ENCODE measurements around the gene CSTB. TPM values are rescaled to one million over a fixed set of nuclear protein-coding genes. Genes with fewer than 3 reads are reported as not detected.

CSTB gene
- total and polyA plus RNA-seq, 2 donors (not counting 1 experiment from before 2014, with no cell fraction given), result 14.0 to 28.3 TPM

DNA sequence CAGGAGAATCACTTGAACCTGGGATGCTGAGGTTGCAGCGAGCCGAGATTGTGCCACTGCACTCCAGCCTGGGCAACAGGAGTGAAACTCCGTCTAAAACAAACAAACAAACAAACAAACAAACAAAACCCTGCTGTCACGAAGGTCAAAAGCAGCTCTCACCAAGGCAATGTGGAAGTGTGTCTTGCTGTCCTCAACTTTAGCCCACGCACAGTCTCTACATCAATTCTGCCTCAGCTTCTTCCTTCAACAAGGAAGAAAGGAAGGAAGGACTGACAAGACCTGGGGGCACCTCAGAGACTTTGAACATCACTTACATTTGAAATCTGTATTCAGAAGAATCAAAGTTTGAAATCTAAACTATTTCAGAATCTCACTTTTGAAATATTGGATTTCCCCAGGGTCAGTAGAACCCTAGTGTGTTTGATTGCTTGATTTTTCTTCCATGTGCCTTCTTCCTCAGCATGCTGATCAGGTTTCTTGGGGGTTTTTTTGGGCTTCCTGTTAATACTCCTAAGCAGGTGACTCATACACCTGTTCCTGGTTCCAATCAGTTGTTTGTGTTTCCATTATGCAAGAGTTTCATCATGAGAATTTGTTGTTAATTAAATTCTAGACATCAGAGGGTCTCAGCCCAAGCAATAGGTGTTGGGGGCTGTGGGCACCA, 6.5 kb upstream of the CSTB start:
- DNase-seq (no peak), ATAC-seq (ENCODE audit: low read depth) (no peak)
- Histone ChIP-seq H3K4me3 (ENCODE audit: control extremely low read depth in 1 of 5, extremely low read depth in 1 of 5, insufficient read depth in 1 of 5, low read depth in 2 of 5, low read length in 4 of 5) (no peak overlapping the region), H3K27me3 (replicated peaks in 1 of 4; ENCODE audit: control extremely low read depth in 1 of 4, control insufficient read depth in 3 of 4, insufficient read depth in 4 of 4, low read length in 3 of 4) (no peaks in the 10 kb centered on the region), H4K20me1 (ENCODE audit: control insufficient read depth, insufficient read depth, low read length, poor library complexity, severe bottlenecking) (no peaks in the 10 kb centered on the region), H3K79me2 (ENCODE audit: control insufficient read depth, insufficient read depth, low read length) (no peaks in the 10 kb centered on the region), H3K9me3 (ENCODE audit: control extremely low read depth in 1 of 3, control insufficient read depth in 2 of 3, insufficient read depth in 1 of 3, low read length in 2 of 3) (no peaks in the 10 kb centered on the region), H3K27ac (ENCODE audit: low read length in 2 of 2) (no peak overlapping the region), H3K36me3 (replicated peaks in 1 of 2; ENCODE audit: control extremely low read depth in 1 of 2, control insufficient read depth in 1 of 2, extremely low read depth in 1 of 2, insufficient read depth in 2 of 2, low read length in 1 of 2) (no peaks in the 10 kb centered on the region), H3K4me2 (replicated peaks; ENCODE audit: low read depth, low read length, poor library complexity, severe bottlenecking) (no peak overlapping the region), H3K4me1 (ENCODE audit: control insufficient read depth in 2 of 2, insufficient read depth in 2 of 2, low read length in 2 of 2) (peaks cover 3 to 6% of the 10 kb centered on the region in 2 donors), H3K9ac (ENCODE audit: low read length) (no peak overlapping the region), H2AFZ (ENCODE audit: insufficient read depth, low read depth, low read length, poor library complexity, severe bottlenecking) (no peak overlapping the region)
- intact Hi-C loops (cut with micrococcal nuclease), result no loop called here
- H3K4me1 Mint-ChIP-seq, result peaks cover 6% of the 10 kb centered on the region
- POLR2A ChIA-PET, result no interaction called here
- CTCF ChIA-PET, result no interaction called here
- TF ChIP-seq, protein P1, sequence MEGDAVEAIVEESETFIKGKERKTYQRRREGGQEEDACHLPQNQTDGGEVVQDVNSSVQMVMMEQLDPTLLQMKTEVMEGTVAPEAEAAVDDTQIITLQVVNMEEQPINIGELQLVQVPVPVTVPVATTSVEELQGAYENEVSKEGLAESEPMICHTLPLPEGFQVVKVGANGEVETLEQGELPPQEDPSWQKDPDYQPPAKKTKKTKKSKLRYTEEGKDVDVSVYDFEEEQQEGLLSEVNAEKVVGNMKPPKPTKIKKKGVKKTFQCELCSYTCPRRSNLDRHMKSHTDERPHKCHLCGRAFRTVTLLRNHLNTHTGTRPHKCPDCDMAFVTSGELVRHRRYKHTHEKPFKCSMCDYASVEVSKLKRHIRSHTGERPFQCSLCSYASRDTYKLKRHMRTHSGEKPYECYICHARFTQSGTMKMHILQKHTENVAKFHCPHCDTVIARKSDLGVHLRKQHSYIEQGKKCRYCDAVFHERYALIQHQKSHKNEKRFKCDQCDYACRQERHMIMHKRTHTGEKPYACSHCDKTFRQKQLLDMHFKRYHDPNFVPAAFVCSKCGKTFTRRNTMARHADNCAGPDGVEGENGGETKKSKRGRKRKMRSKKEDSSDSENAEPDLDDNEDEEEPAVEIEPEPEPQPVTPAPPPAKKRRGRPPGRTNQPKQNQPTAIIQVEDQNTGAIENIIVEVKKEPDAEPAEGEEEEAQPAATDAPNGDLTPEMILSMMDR (IDR thresholded peaks at IDR 0.05), result no peak
- no peak for TF ChIP-seq EZH2 (IDR thresholded peaks at IDR 0.05; ENCODE audit: borderline replicate concordance, insufficient read depth, low read depth, low read length, poor library complexity, severe bottlenecking)
- WGBS (ENCODE audit: insufficient coverage), result 83% methylated on average over 2 of the region's 5 CpGs
- no peak overlapping the region for H3K27ac Mint-ChIP-seq
- no peak overlapping the region for H3K4me3 Mint-ChIP-seq
- H3K9me3 Mint-ChIP-seq (ENCODE audit: insufficient read depth), result no peaks in the 10 kb centered on the region
- no peaks in the 10 kb centered on the region for H3K27me3 Mint-ChIP-seq

DNA sequence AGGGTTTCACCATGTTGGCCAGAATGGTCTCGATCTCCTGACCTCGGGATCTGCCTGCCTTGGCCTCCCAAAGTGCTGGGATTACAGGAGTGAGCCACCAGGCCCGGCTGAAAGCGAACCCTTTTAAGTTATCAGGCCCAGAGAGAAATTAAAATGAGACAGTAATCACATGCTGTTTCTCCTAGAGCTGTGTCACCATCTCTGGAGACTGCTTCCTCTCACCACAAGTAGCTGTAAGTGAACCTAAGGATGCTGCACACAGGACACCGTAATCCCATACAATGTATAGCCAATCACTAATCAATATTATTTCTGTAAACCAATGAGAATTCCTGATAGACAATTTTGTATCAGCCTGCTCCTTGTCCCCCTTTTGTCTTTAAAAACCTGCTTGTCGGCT, 5.7 kb upstream of the CSTB start:
- H3K4me1 ChIP-seq (ENCODE audit: control insufficient read depth in 2 of 2, insufficient read depth in 2 of 2, low read length in 2 of 2), result peaks cover 3 to 6% of the 10 kb centered on the region in 2 donors
- no peak overlapping the region for H3K27ac Mint-ChIP-seq
- H3K36me3 ChIP-seq (replicated peaks in 1 of 2; ENCODE audit: control extremely low read depth in 1 of 2, control insufficient read depth in 1 of 2, extremely low read depth in 1 of 2, insufficient read depth in 2 of 2, low read length in 1 of 2), result no peaks in the 10 kb centered on the region
- H3K27me3 Mint-ChIP-seq, result no peaks in the 10 kb centered on the region
- no peak overlapping the region for H2AFZ ChIP-seq (ENCODE audit: insufficient read depth, low read depth, low read length, poor library complexity, severe bottlenecking)
- ATAC-seq (ENCODE audit: low read depth), result no peak
- H3K9ac ChIP-seq (ENCODE audit: low read length), result no peak overlapping the region
- H3K4me3 ChIP-seq (ENCODE audit: control extremely low read depth in 1 of 5, extremely low read depth in 1 of 5, insufficient read depth in 1 of 5, low read depth in 2 of 5, low read length in 4 of 5), result no peak overlapping the region
- ChIA-PET POLR2A (no interaction called here), CTCF (no interaction called here)
- H3K4me1 Mint-ChIP-seq, result peaks cover 7% of the 10 kb centered on the region
- TF ChIP-seq EZH2 (IDR thresholded peaks at IDR 0.05; ENCODE audit: borderline replicate concordance, insufficient read depth, low read depth, low read length, poor library complexity, severe bottlenecking), result no peak
- TF ChIP-seq, protein P1 (IDR thresholded peaks at IDR 0.05), result no peak
- WGBS (ENCODE audit: insufficient coverage), result 69% methylated on average over 5 of the region's 6 CpGs
- H3K27me3 ChIP-seq (replicated peaks in 1 of 4; ENCODE audit: control extremely low read depth in 1 of 4, control insufficient read depth in 3 of 4, insufficient read depth in 4 of 4, low read length in 3 of 4), result no peaks in the 10 kb centered on the region
- no peak for DNase-seq
- H3K9me3 ChIP-seq (ENCODE audit: control extremely low read depth in 1 of 3, control insufficient read depth in 2 of 3, insufficient read depth in 1 of 3, low read length in 2 of 3), result no peaks in the 10 kb centered on the region
- intact Hi-C loops (cut with micrococcal nuclease), result no loop called here
- H3K27ac ChIP-seq (ENCODE audit: low read length in 2 of 2), result no peak overlapping the region
- no peaks in the 10 kb centered on the region for H4K20me1 ChIP-seq (ENCODE audit: control insufficient read depth, insufficient read depth, low read length, poor library complexity, severe bottlenecking)
- H3K9me3 Mint-ChIP-seq (ENCODE audit: insufficient read depth), result no peaks in the 10 kb centered on the region
- no peaks in the 10 kb centered on the region for H3K79me2 ChIP-seq (ENCODE audit: control insufficient read depth, insufficient read depth, low read length)
- H3K4me3 Mint-ChIP-seq, result no peak overlapping the region
- no peak overlapping the region for H3K4me2 ChIP-seq (replicated peaks; ENCODE audit: low read depth, low read length, poor library complexity, severe bottlenecking)

All from B cell (primary cell).